GM04503 (cell line): Measurements from ENCODE around the gene PKM.
A peak's percentile ranks its signal among the peaks of the same experiment; 100 is the strongest.

ENCODE experiments used
- DNase-seq: peaks from one replicate; pipeline ENCODE4 v3.0.0-alpha.2; 2012; ENCODE audit warnings: low read depth

Gene PKM

GRCh38 chr15:72235298-72235697 is 4.3 kb upstream of the PKM start:
- no peak for DNase-seq

DNA sequence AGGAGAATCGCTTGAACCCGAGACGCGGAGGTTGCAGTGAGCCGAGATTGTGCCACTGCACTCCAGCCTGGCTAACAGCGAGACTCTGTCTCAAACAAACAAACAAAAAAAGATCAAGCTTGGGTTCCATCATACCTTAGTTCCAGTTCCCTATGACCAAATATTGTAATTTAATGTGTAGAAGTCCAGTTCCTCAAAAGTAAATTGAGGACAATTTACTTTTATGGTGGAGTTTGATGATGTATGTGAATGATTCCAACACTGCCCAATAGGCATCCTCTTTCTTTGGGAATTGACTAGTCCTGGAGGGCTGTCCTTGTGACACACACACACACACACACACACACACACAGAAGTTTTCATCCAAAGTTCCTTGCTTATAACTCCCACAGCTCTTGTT is 2.8 kb upstream of the PKM start:
- no peak for DNase-seq

DNA sequence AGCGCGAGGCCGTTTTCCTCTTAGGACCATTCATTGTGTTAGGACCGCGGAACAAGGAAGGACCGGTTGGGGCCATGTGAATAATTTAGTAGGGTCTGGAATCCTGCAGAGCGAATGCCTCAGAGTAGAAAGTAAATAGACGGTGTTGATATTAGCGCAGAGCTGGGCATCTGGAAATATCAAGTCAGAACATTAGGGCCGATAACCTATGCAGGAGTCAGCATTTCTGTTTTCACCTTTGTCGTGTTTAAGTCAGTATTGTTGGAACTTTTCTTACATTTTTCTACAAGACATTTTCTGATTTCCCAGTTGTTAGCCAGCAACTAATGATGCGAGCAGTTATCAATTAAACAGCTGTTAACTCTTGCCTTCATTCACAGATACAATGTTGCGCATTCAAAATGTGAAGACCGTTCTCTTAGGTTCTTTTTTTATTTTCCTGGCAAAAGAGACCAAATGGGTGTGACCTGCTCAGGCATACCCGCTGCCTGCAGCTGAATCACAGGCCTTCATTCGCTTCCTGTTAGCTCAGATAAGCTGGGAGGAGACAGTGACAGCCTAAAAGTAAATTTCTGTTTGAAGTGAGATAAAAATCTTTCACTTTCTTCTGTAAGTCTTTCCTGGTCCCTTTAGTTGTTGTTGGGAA is 966 bp upstream of the PKM start:
- peak; percentile 55 for DNase-seq

- peak; percentile 54 for DNase-seq
Observed at GRCh38 chr15:72230197-72231065, 559 bp downstream of the PKM start.

DNA sequence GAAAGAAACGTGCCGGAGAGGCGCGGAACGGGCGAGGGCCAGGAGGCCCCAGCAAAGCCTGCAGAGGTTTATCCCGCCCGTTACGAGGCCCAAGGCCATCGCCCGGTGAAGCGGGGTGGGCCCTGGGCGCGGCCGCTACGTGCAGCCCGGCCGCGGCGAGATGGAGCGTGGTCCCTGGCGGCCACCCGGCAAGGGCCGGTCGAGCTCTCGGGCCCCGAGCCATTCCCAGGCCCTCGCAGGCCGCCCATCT is 1.1 kb downstream of the PKM start:
- no peak for DNase-seq

GRCh38 chr15:72229076-72229946 is 1.7 kb downstream of the PKM start:
- peak; percentile 33 for DNase-seq

- DNase-seq, result no peak
Observed at GRCh38 chr15:72227720-72228119, 3.3 kb downstream of the PKM start.

DNA sequence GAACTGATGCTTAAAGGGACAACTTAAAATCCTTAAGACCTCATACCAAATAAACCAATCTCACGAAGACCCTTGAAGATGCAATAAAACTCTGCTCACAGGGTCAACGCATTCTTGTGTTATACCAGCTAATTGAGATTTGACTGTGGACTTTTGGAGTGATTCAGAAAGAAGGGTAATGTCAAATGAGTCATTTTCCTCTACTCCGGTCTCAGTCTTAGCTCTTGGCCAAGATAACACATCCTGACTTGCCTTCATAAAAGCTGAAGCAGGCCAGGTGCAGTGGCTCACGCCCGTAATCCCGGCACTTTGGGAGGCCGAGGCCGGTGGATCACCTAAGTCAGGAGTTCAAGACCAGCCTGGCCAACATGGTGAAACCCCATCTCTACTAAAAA is 3.8 kb downstream of the PKM start:
- peak; percentile 64 for DNase-seq

DNA sequence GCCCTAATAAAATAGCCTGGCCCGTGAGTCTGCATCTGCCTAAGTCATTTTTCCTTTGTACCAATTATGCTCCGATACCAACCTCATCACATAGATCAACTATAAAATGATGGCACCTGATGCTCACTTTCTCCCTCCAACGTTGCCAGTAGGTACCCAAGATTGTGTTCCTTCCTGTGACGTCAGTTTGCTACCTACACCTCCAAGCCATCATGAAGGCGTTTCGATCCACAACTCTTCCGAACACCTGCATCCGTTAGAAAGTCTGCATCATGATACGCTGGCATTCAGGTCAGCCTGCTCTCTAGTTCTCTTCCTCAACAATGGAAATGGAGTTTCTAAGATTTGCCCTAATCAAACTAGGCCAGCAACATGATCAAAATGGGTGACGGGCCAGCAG is 7.7 kb downstream of the PKM start:
- DNase-seq, result no peak

DNA sequence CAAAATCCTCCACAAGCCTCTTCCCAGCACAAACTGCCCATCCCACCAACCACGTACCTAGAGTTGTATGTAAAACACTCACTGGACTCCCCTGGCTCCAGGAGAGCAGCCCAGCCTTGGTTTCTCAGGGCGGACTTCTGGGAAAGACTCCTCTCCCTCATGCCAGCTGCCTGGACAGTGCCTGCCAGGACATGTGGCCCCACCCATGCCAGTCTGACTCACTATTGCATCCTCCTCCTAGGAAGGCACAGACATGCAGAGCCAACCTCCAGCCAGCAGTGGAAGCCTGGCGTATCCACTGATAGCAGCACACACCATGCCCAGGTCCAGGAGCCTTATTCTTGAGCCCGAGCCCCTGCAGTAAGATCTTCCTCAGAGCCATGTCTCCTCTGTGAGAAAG is 8.6 kb downstream of the PKM start:
- no peak for DNase-seq

GRCh38 chr15:72220687-72221086 is 10.3 kb downstream of the PKM start:
- no peak for DNase-seq

DNA sequence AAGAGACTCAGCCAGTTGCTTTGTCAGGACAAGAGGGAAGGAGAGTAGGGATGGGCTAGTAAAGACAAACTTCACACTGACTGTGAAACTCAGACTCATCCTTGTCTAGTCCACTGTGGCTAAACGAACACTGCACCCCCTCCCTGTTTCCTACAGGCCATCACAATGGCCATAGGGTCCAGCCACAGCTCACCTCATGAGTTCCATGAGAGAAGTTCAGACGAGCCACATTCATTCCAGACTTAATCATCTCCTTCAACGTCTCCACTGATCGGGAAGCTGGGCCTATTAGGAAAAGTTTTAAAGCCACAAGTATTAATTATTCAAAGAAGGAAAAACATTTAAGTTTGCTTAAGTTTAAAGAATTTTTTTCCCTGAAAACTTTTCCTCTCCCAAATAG is 13.8 kb downstream of the PKM start:
- DNase-seq, result no peak

- no peak for DNase-seq
Observed at GRCh38 chr15:72216079-72216478, 14.9 kb downstream of the PKM start.

DNA sequence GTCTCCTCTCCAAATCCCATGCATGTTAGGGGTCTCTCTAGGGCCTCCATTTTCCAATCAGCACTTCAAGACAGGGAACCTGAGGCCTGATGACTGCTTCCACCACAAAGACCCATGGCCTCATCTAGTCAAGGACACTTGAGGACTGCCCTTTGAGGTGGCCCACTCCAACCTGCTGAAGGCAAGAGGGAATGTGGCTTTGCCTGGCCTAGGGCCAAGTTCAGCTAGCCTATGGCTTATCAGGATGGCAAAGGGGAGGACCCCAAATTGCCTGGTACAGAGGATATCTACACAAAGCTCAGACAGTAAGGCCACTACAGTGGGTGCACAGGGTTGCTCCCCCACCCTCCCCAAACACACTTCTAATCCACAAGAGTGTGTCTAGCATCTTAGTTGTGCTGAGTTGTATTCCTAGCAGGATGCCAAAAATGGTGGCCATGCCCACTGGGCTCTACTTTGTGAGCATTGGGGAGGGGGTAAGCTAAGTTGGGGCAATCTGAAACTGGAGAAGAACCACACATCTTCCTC is 23.4 kb downstream of the PKM start:
- no peak for DNase-seq

DNA sequence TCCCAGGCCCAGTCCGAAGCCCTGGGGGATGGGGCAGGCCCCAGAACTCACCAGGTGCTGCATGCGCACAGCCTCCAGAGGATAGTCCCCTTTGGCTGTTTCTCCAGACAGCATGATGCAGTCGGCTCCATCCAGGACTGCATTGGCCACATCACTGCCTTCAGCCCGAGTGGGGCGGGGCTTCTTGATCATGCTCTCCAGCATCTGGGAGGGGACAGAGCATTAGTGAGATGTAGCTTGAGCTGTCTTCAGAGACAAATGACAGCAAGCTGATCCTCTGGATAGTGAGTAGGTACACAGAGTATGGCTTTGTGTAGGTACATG is 24.4 kb downstream of the PKM start:
- no peak for DNase-seq

DNA sequence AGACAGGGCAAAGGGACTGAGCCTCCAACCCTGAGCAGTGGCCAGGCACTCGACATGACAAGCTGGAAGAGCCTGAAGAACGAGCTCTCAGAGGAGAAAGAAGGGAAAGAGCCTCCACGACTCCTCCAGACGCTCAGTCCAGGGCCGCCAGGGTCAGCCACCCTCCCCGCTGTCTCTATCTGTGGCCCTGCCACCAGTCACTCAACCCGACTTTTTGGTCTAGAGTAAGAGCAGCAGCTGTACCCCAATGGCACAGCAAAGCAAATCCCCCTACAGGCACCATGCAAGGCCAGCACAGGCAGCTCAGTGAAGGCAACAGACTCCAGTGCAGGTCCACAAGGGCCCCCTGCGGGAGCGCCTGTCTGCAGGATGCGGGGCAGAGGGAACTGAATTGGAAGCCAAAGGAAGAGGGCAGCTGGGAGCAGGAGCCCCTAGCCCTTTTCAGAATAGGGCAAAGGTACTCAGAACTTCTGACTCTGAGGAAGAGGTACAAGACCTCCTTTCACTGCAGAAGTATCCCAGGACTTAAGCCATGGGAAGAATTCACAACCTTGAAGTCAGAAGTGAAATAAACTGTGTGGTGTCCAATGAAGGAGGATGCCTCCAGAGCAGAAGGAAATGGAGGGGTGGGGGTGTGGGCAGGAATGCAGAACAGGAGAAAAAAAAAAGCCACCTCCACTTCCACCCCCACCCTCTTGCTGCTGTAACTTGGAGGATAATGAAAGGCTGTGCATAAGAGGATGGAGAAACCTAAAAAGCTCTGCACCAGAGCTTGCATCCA is 24.9 kb downstream of the PKM start:
- DNase-seq, result no peak

GRCh38 chr15:72205273-72205672 is 25.7 kb downstream of the PKM start:
- DNase-seq, result no peak

DNA sequence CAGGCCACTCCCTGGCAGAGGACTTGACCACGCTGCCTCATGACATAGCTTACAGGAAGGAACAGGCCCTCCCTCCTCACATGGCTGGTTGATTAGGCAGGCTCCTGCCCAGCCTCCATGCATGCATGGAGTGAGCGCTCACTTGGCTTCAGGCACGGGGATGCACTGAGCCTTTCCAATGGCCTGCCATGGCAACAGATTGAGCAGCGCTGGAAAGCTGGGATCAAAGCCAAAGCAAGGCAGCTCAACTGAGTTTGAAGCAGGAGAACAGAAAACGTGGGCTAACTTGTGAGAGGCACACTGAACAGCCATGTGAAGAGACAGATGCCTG is 27.5 kb downstream of the PKM start:
- peak; percentile 75 for DNase-seq

DNA sequence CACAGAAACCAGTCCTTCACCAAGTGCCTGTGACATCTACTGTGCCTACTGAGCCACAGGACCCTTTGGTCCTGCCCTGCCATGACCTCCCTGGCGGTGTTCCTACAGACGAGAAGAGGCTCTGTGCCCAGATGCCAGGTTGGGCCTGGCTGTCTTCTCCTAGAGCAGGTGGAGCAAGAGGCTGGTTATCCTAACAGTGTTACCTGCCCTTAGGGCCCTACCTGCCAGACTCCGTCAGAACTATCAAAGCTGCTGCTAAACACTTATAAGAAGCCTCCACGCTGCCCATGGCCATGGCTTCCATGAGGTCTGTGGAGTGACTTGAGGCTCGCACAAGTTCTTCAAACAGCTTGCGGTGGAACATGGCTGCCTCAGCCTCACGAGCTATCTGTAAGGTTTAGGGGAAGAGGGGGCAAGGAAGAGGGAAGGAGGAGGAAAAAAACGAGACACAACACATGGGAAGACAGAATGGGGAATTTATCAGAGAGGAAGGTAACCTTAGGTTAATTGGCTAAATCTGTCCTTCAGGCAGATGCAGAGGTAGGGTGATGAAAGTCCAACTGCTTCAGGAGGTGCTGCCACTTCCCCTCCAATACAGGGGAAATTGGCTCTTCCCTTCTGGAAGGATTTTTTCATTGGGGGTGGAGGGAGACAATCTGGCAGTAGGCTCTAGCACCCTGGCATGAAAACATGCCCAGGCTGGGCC is 28.0 kb downstream of the PKM start:
- no peak for DNase-seq

DNA sequence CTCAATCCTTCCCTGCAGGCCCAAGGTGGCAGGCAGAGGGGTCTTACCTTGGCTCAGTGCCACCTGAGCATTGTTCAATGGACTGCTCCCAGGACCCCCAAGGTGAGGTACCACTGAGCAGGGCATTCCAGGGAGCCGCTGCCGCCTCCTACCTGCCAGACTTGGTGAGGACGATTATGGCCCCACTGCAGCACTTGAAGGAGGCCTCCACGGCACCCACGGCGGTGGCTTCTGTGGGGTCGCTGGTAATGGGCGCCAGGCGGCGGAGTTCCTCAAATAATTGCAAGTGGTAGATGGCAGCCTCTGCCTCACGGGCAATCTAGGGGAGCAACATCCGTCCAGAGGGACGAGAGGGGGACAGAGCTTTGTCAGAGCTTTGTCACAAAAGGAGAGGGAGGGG is 28.7 kb downstream of the PKM start:
- DNase-seq, result no peak

GRCh38 chr15:72201391-72201921 is 29.5 kb downstream of the PKM start:
- no peak for DNase-seq
